Measurements from ENCODE around the gene QDPR.

QDPR gene

GRCh38 chr4:17511950-17512795, at the start of gene QDPR:
TSS of gene QDPR (minus strand) at chr4:17512090. CDS start at chr4:17512054, 36 bp downstream.
- no peak for DNase-seq (ENCODE audit: low read depth)
- peak within 1 kb of the TSS; percentile 75 for H3K4me3 ChIP-seq (ENCODE audit: control insufficient read depth, low read depth, low read length)
- TF ChIP-seq, protein P1, sequence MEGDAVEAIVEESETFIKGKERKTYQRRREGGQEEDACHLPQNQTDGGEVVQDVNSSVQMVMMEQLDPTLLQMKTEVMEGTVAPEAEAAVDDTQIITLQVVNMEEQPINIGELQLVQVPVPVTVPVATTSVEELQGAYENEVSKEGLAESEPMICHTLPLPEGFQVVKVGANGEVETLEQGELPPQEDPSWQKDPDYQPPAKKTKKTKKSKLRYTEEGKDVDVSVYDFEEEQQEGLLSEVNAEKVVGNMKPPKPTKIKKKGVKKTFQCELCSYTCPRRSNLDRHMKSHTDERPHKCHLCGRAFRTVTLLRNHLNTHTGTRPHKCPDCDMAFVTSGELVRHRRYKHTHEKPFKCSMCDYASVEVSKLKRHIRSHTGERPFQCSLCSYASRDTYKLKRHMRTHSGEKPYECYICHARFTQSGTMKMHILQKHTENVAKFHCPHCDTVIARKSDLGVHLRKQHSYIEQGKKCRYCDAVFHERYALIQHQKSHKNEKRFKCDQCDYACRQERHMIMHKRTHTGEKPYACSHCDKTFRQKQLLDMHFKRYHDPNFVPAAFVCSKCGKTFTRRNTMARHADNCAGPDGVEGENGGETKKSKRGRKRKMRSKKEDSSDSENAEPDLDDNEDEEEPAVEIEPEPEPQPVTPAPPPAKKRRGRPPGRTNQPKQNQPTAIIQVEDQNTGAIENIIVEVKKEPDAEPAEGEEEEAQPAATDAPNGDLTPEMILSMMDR (IDR thresholded peaks at IDR 0.05; ENCODE audit: control insufficient read depth, insufficient read depth, low read depth, low read length, missing control alignments): peak; percentile 19

DNA sequence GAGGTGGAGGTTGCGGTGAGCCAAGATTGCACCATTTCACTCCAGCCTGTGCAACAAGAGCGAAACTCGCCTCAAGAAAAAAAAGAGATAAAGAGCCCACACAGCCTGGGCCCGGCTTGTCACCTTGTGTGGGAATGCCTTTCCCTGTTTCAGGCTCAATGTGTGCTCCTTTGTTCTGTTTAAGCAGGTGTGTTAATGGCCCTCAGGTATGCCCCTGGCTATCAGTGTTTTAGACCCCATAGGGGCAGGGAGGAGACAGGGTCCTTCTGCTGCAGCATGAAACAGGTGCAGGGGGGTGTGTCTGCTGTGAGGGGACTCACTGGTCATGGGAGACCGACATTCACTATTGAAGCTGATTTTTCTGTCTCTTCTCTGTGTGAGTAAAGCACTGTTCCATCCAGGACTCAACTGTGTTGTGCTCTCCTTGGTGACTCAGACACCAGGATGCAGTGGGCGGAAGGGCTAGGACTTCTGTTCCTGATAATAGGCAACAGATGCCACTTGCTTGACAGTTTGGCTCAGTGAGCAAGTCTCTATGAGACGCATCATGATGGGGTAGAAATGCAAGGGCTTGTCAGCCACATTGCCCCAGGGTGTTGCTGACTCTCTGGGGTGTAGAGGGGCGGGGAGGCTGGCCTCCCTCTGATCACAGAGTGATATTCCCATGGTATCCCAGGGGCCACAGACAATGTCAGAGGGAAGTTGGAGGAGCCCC, 49.5 kb upstream of the QDPR start:
- peak; percentile 66 for DNase-seq (ENCODE audit: low read depth)
- no peak overlapping the region for H3K4me3 ChIP-seq (ENCODE audit: control insufficient read depth, low read depth, low read length)
- TF ChIP-seq, protein P1 (IDR thresholded peaks at IDR 0.05; ENCODE audit: control insufficient read depth, insufficient read depth, low read depth, low read length, missing control alignments): no peak

GRCh38 chr4:17560065-17560673, 48.3 kb upstream of the QDPR start:
- TF ChIP-seq, protein P1 (IDR thresholded peaks at IDR 0.05; ENCODE audit: control insufficient read depth, insufficient read depth, low read depth, low read length, missing control alignments): no peak
- no peak overlapping the region for H3K4me3 ChIP-seq (ENCODE audit: control insufficient read depth, low read depth, low read length)
- DNase-seq (ENCODE audit: low read depth): no peak

DNA sequence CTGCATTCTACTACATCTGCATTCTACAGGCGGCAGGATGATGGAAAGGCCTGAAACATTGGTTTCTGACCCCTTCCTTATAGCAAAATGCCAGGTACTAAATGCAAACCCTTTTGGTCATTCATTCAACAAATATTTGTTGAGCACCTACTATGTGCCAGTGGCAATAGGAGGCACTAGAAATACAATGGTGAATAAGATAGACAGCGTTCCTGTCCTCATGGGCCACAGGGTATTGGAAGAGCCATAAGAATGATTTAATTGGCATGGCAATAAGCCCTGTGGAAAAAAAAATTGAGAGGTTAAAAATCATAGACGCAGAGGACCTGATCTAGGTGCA, 47.8 kb upstream of the QDPR start:
- no peak for DNase-seq (ENCODE audit: low read depth)
- no peak overlapping the region for H3K4me3 ChIP-seq (ENCODE audit: control insufficient read depth, low read depth, low read length)
- TF ChIP-seq, protein P1 (IDR thresholded peaks at IDR 0.05; ENCODE audit: control insufficient read depth, insufficient read depth, low read depth, low read length, missing control alignments): no peak

- TF ChIP-seq, protein P1 (IDR thresholded peaks at IDR 0.05; ENCODE audit: control insufficient read depth, insufficient read depth, low read depth, low read length, missing control alignments): no peak
These were observed 47.2 kb upstream of the QDPR start for GRCh38 chr4:17558941-17559708.

GRCh38 chr4:17557880-17558279, 46.0 kb upstream of the QDPR start:
- DNase-seq (ENCODE audit: low read depth): no peak
- TF ChIP-seq, protein P1 (IDR thresholded peaks at IDR 0.05; ENCODE audit: control insufficient read depth, insufficient read depth, low read depth, low read length, missing control alignments): no peak
- H3K4me3 ChIP-seq (ENCODE audit: control insufficient read depth, low read depth, low read length): no peak overlapping the region

More at GRCh38 chr4:17558941-17559708, 47.2 kb upstream of the QDPR start:
- H3K4me3 ChIP-seq (ENCODE audit: control insufficient read depth, low read depth, low read length): no peak overlapping the region
- no peak for DNase-seq (ENCODE audit: low read depth)

Measured in AG09309 (cell line).